Measurements from ENCODE around the gene CPA3.

CPA3 gene

GRCh38 chr3:148861277-148861869, 3.7 kb upstream of the CPA3 start:
- DNase-seq: no peak

- no peak for DNase-seq
Observed at GRCh38 chr3:148863297-148863696, 1.8 kb upstream of the CPA3 start.

- no peak for DNase-seq
Observed at GRCh38 chr3:148863814-148864213, 1.3 kb upstream of the CPA3 start.

GRCh38 chr3:148866261-148866660, 1.2 kb downstream of the CPA3 start:
- DNase-seq: no peak

- DNase-seq: no peak
Observed at GRCh38 chr3:148873270-148873927, 8.3 kb downstream of the CPA3 start.

- no peak for DNase-seq
Observed at GRCh38 chr3:148873977-148874376, 8.9 kb downstream of the CPA3 start.

- DNase-seq: no peak
Observed at GRCh38 chr3:148878095-148878494, 13.0 kb downstream of the CPA3 start.

GRCh38 chr3:148879256-148879655, 14.2 kb downstream of the CPA3 start:
- DNase-seq: no peak

- DNase-seq: no peak
Observed at GRCh38 chr3:148880681-148881080, 15.6 kb downstream of the CPA3 start.

- DNase-seq: no peak
Observed at GRCh38 chr3:148881286-148881685, 16.2 kb downstream of the CPA3 start.

- no peak for DNase-seq
Observed at GRCh38 chr3:148882288-148882687, 17.2 kb downstream of the CPA3 start.

GRCh38 chr3:148883163-148883562, 18.1 kb downstream of the CPA3 start:
- DNase-seq: no peak

- DNase-seq: no peak
Observed at GRCh38 chr3:148884261-148884660, 19.2 kb downstream of the CPA3 start.

GRCh38 chr3:148889828-148890227, 24.7 kb downstream of the CPA3 start:
- DNase-seq: no peak

GRCh38 chr3:148896062-148896461, 31.0 kb downstream of the CPA3 start:
- DNase-seq: no peak

GRCh38 chr3:148901987-148902791, 37.1 kb downstream of the CPA3 start:
- DNase-seq: no peak

- no peak for DNase-seq
Observed at GRCh38 chr3:148903022-148903442, 37.9 kb downstream of the CPA3 start.

- DNase-seq: no peak
Observed at GRCh38 chr3:148903941-148904340, 38.8 kb downstream of the CPA3 start.

GRCh38 chr3:148906667-148907066, 41.6 kb downstream of the CPA3 start:
- no peak for DNase-seq

GRCh38 chr3:148911173-148911572, 46.1 kb downstream of the CPA3 start:
- no peak for DNase-seq

GRCh38 chr3:148911592-148911991, 46.5 kb downstream of the CPA3 start:
- no peak for DNase-seq

- no peak for DNase-seq
Observed at GRCh38 chr3:148914936-148915690, 50.0 kb downstream of the CPA3 start.

GRCh38 chr3:148916132-148916531, 51.0 kb downstream of the CPA3 start:
- no peak for DNase-seq
